GM19324 (cell line): ENCODE measurements around the gene VAV3.

Experiments
- ATAC-seq: cut with Tn5 transposase; IDR thresholded peaks from one replicate; pipeline ENCODE4 v1.9.1; 2021; ENCODE audit warnings: mild to moderate bottlenecking, moderate library complexity; ENCODE audit not compliant: unreplicated experiment, low FRiP score

The VAV3 gene

GRCh38 chr1:107695341-107695740 is 269.6 kb downstream of the VAV3 start:
- no peak for ATAC-seq

- ATAC-seq: no peak
These were observed 272.2 kb downstream of the VAV3 start for GRCh38 chr1:107692580-107693345.

GRCh38 chr1:107691540-107691939 is 273.4 kb downstream of the VAV3 start:
- no peak for ATAC-seq

- no peak for ATAC-seq
These were observed 274.5 kb downstream of the VAV3 start for GRCh38 chr1:107690491-107690890.

- no peak for ATAC-seq
These were observed 275.2 kb downstream of the VAV3 start for GRCh38 chr1:107689733-107690132.

- no peak for ATAC-seq
These were observed 275.8 kb downstream of the VAV3 start for GRCh38 chr1:107689159-107689558.

GRCh38 chr1:107687849-107688753 is 276.9 kb downstream of the VAV3 start:
- no peak for ATAC-seq

- ATAC-seq: no peak
These were observed 281.3 kb downstream of the VAV3 start for GRCh38 chr1:107683683-107684082.

- ATAC-seq: no peak
These were observed 281.8 kb downstream of the VAV3 start for GRCh38 chr1:107683191-107683657.

GRCh38 chr1:107682467-107682866 is 282.5 kb downstream of the VAV3 start:
- ATAC-seq: no peak

- ATAC-seq: no peak
These were observed 283.9 kb downstream of the VAV3 start for GRCh38 chr1:107681001-107681479.

- no peak for ATAC-seq
These were observed 284.4 kb downstream of the VAV3 start for GRCh38 chr1:107680579-107680985.

GRCh38 chr1:107679411-107679953 is 285.5 kb downstream of the VAV3 start:
- no peak for ATAC-seq

- no peak for ATAC-seq
These were observed 286.0 kb downstream of the VAV3 start for GRCh38 chr1:107678993-107679392.

- ATAC-seq: no peak
These were observed 287.3 kb downstream of the VAV3 start for GRCh38 chr1:107677697-107678096.

- no peak for ATAC-seq
These were observed 290.5 kb downstream of the VAV3 start for GRCh38 chr1:107674486-107674885.

- no peak for ATAC-seq
These were observed 292.0 kb downstream of the VAV3 start for GRCh38 chr1:107673006-107673405.

- ATAC-seq: no peak
These were observed 294.5 kb downstream of the VAV3 start for GRCh38 chr1:107670397-107671040.

- no peak for ATAC-seq
These were observed 295.0 kb downstream of the VAV3 start for GRCh38 chr1:107669996-107670395.

GRCh38 chr1:107668762-107669161 is 296.2 kb downstream of the VAV3 start:
- no peak for ATAC-seq

- ATAC-seq: no peak
These were observed 298.5 kb downstream of the VAV3 start for GRCh38 chr1:107666493-107666892.
